HG02759 (cell line): ENCODE results near the gene SLC8A1.

ENCODE experiments used
- ATAC-seq: cut with Tn5 transposase; IDR thresholded peaks from one replicate; pipeline ENCODE4 v1.9.1; 2021; ENCODE audit warnings: mild to moderate bottlenecking, moderate library complexity; ENCODE audit not compliant: unreplicated experiment

Gene SLC8A1

GRCh38 chr2:40463112-40463511 is 11.2 kb upstream of the SLC8A1 start:
- ATAC-seq: no peak

GRCh38 chr2:40458271-40458794 is 6.4 kb upstream of the SLC8A1 start:
- ATAC-seq: no peak

GRCh38 chr2:40457837-40458236 is 5.9 kb upstream of the SLC8A1 start:
- no peak for ATAC-seq

- ATAC-seq: no peak
These were observed 5.5 kb upstream of the SLC8A1 start for GRCh38 chr2:40457366-40457765.

GRCh38 chr2:40456926-40457325 is 5.0 kb upstream of the SLC8A1 start:
- ATAC-seq: no peak

GRCh38 chr2:40455661-40456060 is 3.8 kb upstream of the SLC8A1 start:
- ATAC-seq: no peak

GRCh38 chr2:40454321-40454720 is 2.4 kb upstream of the SLC8A1 start:
- ATAC-seq: no peak

GRCh38 chr2:40452786-40453185 is 896 bp upstream of the SLC8A1 start:
- no peak for ATAC-seq

GRCh38 chr2:40450796-40451430 is 977 bp downstream of the SLC8A1 start:
- no peak for ATAC-seq

- ATAC-seq: no peak
These were observed 1.7 kb downstream of the SLC8A1 start for GRCh38 chr2:40450066-40450795.

GRCh38 chr2:40448476-40449079 is 3.3 kb downstream of the SLC8A1 start:
- no peak for ATAC-seq

GRCh38 chr2:40445467-40445866 is 6.4 kb downstream of the SLC8A1 start:
- ATAC-seq: no peak

GRCh38 chr2:40440835-40441234 is 11.1 kb downstream of the SLC8A1 start:
- no peak for ATAC-seq

- no peak for ATAC-seq
These were observed 12.4 kb downstream of the SLC8A1 start for GRCh38 chr2:40439473-40439872.

- no peak for ATAC-seq
These were observed 15.8 kb downstream of the SLC8A1 start for GRCh38 chr2:40436093-40436475.

GRCh38 chr2:40435426-40436092 is 16.3 kb downstream of the SLC8A1 start:
- ATAC-seq: no peak

GRCh38 chr2:40434731-40435271 is 17.1 kb downstream of the SLC8A1 start:
- no peak for ATAC-seq

- ATAC-seq: no peak
These were observed 18.2 kb downstream of the SLC8A1 start for GRCh38 chr2:40433736-40434135.

- ATAC-seq: no peak
These were observed 18.9 kb downstream of the SLC8A1 start for GRCh38 chr2:40432921-40433483.

- no peak for ATAC-seq
These were observed 20.3 kb downstream of the SLC8A1 start for GRCh38 chr2:40431600-40431955.
